ENCODE data around the gene SUGCT.

The SUGCT gene

GRCh38 chr7:40889099-40889498 is 754.3 kb downstream of the SUGCT start:
- no peak for DNase-seq (ENCODE audit: low read depth)
- TF ChIP-seq MAX (IDR thresholded peaks at IDR 0.05; ENCODE audit: low read depth, low read length) (no peak), MYC (IDR thresholded peaks at IDR 0.05; ENCODE audit: low read depth, low read length) (no peak), POLR2A (IDR thresholded peaks at IDR 0.05; ENCODE audit: extremely low read depth, insufficient read length) (no peak), CTCF (IDR thresholded peaks at IDR 0.05; ENCODE audit: low read depth, low read length) (no peak)
- H3K4me3 ChIP-seq (ENCODE audit: low read depth, low read length) = no peak overlapping the region

- DNase-seq (ENCODE audit: low read depth) = no peak
- TF ChIP-seq MAX (IDR thresholded peaks at IDR 0.05; ENCODE audit: low read depth, low read length) (no peak), POLR2A (IDR thresholded peaks at IDR 0.05; ENCODE audit: extremely low read depth, insufficient read length) (no peak), CTCF (IDR thresholded peaks at IDR 0.05; ENCODE audit: low read depth, low read length) (no peak), MYC (IDR thresholded peaks at IDR 0.05; ENCODE audit: low read depth, low read length) (no peak)
- H3K4me3 ChIP-seq (ENCODE audit: low read depth, low read length) = no peak overlapping the region
Measured at GRCh38 chr7:40889539-40889938, 754.7 kb downstream of the SUGCT start.

GRCh38 chr7:40890088-40890692 is 755.4 kb downstream of the SUGCT start:
- H3K4me3 ChIP-seq (ENCODE audit: low read depth, low read length) = no peak overlapping the region
- no peak for DNase-seq (ENCODE audit: low read depth)
- TF ChIP-seq MYC (IDR thresholded peaks at IDR 0.05; ENCODE audit: low read depth, low read length) = no peak
- no peak for TF ChIP-seq POLR2A (IDR thresholded peaks at IDR 0.05; ENCODE audit: extremely low read depth, insufficient read length)
- TF ChIP-seq CTCF (IDR thresholded peaks at IDR 0.05; ENCODE audit: low read depth, low read length) = no peak
- TF ChIP-seq MAX (IDR thresholded peaks at IDR 0.05; ENCODE audit: low read depth, low read length) = no peak

- no peak for DNase-seq (ENCODE audit: low read depth)
- H3K4me3 ChIP-seq (ENCODE audit: low read depth, low read length) = no peak overlapping the region
- TF ChIP-seq CTCF (IDR thresholded peaks at IDR 0.05; ENCODE audit: low read depth, low read length) (no peak), POLR2A (IDR thresholded peaks at IDR 0.05; ENCODE audit: extremely low read depth, insufficient read length) (no peak), MAX (IDR thresholded peaks at IDR 0.05; ENCODE audit: low read depth, low read length) (no peak), MYC (IDR thresholded peaks at IDR 0.05; ENCODE audit: low read depth, low read length) (no peak)
Measured at GRCh38 chr7:40891232-40891631, 756.4 kb downstream of the SUGCT start.

- DNase-seq (ENCODE audit: low read depth) = no peak
- H3K4me3 ChIP-seq (ENCODE audit: low read depth, low read length) = no peak overlapping the region
- TF ChIP-seq CTCF (IDR thresholded peaks at IDR 0.05; ENCODE audit: low read depth, low read length) (no peak), MYC (IDR thresholded peaks at IDR 0.05; ENCODE audit: low read depth, low read length) (no peak), MAX (IDR thresholded peaks at IDR 0.05; ENCODE audit: low read depth, low read length) (no peak), POLR2A (IDR thresholded peaks at IDR 0.05; ENCODE audit: extremely low read depth, insufficient read length) (no peak)
Measured at GRCh38 chr7:40899151-40899550, 764.3 kb downstream of the SUGCT start.
